ENCODE results near the gene PRR16. TPM values are rescaled to one million over a fixed set of nuclear protein-coding genes. Genes with fewer than 3 reads are reported as not detected.
"Not testable (repeated sequence)": the region's sequence is repeated elsewhere in the genome, so short reads cannot be mapped to it uniquely, and the experiment has no call there.

The PRR16 gene
- 4.9 TPM for total RNA-seq

- no peak for DNase-seq (ENCODE audit: low spot score)
Observed at GRCh38 chr5:120463991-120464626, at the start of gene PRR16. Gene PRR16, plus strand, starts transcription at chr5:120464300.

- no peak for DNase-seq (ENCODE audit: low spot score)
Observed at GRCh38 chr5:120415985-120416384, 48.1 kb upstream of the PRR16 start.

- DNase-seq (ENCODE audit: low spot score) = no peak
Observed at GRCh38 chr5:120419127-120419526, 45.0 kb upstream of the PRR16 start.

DNA sequence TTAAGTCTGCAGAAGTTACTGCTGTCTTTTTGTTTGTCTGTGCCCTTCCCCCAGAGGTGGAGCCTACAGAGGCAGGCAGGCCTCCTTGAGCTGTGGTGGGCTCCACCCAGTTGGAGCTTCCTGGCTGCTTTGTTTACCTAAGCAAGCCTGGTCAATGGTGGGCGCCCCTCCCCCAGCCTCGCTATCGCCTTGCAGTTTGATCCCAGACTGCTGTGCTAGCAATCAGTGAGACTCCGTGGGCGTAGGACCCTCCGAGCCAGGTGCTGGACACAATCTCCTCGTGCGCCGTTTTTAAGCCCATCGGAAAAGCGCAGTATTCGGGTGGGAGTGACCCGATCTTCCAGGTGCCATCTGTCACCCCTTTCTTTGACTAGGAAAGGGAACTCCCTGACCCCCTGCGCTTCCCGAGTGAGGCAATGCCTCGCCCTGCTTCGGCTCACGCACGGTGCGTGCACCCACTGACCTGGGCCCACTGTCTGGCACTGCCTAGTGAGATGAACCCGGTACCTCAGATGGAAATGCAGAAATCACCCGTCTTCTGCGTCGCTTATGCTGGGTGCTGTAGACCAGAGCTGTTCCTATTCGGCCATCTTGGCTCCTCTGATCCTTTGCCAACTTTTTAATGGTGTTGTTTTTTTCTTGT lies 37.3 kb upstream of the PRR16 start:
- DNase-seq (ENCODE audit: low spot score) = not testable (repeated sequence)

DNA sequence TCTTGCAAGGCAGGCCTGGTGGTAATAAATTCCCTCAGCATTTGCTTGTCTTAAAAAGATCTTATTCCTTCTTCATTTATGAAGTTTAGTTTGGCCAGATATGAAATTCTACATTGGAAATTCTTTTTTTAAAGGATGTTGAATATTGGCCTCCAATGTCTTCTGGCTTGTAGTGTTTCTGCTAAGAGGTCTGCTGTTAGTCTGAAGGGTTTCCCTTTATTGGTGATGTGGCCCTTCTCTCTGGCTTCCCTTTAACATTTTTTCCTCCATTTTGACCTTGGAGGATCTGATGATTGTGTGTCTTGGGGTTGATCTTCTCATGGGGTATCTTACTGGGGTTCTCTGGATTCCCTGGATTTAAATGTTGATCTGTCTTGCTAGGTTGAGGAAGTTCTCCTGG lies 33.5 kb upstream of the PRR16 start:
- no peak for DNase-seq (ENCODE audit: low spot score)

- DNase-seq (ENCODE audit: low spot score) = no peak
Observed at GRCh38 chr5:120432861-120433260, 31.2 kb upstream of the PRR16 start.

DNA sequence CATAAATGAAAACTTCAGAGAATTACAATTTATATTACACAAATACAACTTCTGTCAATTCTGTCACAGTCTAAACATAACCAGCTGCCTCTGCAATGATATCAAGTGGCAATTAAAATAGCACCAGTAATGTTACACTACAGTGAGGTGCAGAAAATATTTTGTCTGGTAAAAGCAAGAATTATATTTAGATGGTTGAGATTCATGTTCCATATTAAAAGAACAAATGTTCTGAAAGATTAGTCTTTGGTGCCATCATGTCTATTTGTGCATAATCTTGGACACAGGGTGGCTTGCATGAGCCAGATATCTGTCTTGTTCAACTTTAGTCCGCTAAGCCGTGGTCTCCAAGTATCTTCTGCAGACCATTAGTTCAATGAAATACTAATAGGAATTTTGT lies 29.0 kb upstream of the PRR16 start:
- no peak for DNase-seq (ENCODE audit: low spot score)

- DNase-seq (ENCODE audit: low spot score) = no peak
Observed at GRCh38 chr5:120436996-120437395, 27.1 kb upstream of the PRR16 start.

- no peak for DNase-seq (ENCODE audit: low spot score)
Observed at GRCh38 chr5:120442694-120443093, 21.4 kb upstream of the PRR16 start.

- no peak for DNase-seq (ENCODE audit: low spot score)
Observed at GRCh38 chr5:120443607-120444006, 20.5 kb upstream of the PRR16 start.

- DNase-seq (ENCODE audit: low spot score) = no peak
Observed at GRCh38 chr5:120446068-120446492, 18.0 kb upstream of the PRR16 start.

DNA sequence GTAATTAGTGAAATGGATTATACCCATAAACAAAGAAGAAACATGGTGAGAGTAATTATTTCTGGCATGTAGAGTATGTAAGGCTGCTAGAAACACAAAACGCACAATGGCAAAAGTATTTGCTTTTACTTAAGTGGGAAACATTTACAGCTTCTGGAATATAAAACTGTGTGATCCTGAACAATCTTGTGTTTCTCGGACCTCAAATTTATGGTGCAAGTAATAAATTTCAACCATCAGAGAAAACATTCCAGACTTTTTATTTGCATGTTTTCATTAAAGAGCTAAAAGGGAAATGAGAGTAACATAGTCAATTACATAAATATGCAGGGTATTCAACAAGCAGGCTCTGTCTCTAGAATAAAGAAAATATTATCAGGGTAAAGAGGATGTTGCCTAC lies 17.2 kb upstream of the PRR16 start:
- no peak for DNase-seq (ENCODE audit: low spot score)

GRCh38 chr5:120447706-120448239 lies 16.3 kb upstream of the PRR16 start:
- no peak for DNase-seq (ENCODE audit: low spot score)

DNA sequence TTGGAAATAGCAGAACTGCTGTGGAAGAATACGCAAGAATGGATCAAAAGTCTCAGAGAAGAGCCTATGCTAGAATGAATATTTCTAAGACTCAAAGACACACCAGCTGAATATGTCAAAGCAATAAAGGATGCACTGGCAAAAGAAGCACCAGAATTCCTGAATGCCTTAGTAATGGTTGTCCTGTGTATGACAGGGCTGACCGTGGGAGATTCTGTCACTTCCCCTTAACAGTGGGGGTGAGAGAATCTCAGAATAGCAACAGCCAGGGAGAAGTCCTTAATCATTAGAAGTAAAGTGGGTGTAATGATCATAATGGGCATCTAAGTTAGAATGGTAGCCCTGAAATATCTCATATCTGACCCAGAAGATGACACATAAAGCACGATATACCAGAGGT lies 14.6 kb upstream of the PRR16 start:
- DNase-seq (ENCODE audit: low spot score) = no peak

DNA sequence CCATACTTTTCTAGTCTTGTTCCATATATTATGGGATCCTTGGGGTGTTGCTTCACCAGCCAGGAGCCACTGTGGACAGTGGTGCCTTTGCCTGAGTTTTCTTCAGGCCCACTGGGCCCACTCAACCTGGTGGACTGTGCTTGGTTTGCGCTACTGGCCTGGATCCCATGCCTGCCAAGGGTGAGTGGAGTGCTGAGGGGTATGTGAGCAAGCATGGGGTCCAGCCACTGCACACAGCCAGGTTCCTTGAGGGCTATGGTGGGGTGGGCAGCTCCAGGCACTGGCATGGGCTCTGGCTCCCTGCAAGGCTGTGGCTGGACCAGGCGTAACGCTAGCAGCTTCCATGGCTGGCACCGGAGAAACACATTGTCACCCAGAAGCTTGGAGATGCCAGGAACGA lies 13.2 kb upstream of the PRR16 start:
- DNase-seq (ENCODE audit: low spot score) = no peak

DNA sequence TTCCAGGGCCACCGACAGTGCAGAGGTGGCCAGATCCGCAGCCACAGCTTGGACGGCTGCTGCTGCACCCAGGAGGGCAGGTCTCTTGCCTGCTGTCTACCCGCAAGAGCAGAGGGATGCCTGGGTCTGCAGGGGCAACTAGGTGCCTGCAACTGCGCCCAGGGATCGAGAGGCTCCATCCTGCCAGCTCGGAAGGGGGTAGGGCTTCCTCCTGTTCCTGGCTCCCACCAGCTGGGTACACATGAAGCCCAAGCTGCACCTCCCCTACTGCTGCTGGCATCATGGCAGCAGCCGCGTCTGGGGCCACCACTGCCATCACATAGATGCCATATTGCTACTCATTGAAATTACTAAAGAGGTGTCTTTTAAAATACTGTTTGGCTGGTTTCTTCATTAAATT lies 12.7 kb upstream of the PRR16 start:
- DNase-seq (ENCODE audit: low spot score) = no peak

GRCh38 chr5:120452471-120452870 lies 11.6 kb upstream of the PRR16 start:
- DNase-seq (ENCODE audit: low spot score) = no peak

- no peak for DNase-seq (ENCODE audit: low spot score)
Observed at GRCh38 chr5:120454094-120454798, 9.9 kb upstream of the PRR16 start.

DNA sequence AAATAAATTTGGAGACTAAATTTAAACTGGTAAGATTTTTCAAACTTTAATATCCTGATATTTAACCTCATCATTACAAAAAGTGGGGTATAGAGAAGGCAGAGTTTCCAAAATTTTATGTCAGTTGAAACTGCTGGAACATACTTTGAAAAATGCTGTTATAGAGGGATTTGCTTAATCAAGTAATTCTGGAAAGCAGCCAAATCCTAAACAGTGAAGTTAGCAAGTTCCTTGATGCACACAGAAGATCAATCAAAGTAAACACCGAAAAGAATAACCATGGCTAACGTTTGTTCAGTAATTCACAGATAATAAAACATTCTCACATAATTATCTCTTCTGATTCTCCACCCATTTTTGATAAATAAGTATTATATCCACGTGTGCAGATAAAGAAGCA lies 8.1 kb upstream of the PRR16 start:
- DNase-seq (ENCODE audit: low spot score) = no peak

- DNase-seq (ENCODE audit: low spot score) = peak; percentile 76
Observed at GRCh38 chr5:120457839-120458507, 6.1 kb upstream of the PRR16 start.

DNA sequence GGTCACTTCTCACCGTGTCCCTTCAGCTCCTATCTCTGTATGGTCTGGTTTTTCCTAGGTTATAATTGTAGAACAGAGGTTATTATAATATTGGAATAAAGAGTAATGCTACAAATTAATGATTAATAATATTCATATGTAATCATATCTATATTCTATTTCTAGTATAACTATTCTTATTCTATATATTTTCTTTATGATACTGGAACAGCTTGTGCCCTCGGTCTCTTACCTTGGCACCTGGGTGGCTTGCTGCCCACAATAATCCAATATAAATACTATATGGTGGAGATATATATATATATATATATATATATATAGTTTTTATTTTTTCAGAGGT lies 5.6 kb upstream of the PRR16 start:
- not testable (repeated sequence) for DNase-seq (ENCODE audit: low spot score)

DNA sequence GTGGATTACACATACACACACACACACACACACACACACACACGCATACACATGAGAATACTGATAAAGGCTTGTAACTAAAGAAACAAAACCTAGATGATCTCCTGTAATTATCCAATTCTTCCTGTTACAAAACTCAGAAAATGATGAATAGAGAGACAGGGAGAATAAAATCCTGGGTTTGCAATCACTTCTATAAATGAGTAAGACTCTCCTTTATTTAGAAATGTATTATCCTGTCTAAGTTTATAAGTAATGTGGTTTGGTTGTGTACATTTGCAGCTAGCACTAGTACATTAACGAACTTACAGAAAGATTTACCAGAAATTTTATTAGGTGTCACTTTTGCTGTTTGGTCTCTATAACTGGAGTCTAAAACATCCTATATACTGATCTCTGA lies 2.8 kb upstream of the PRR16 start:
- no peak for DNase-seq (ENCODE audit: low spot score)
